IMR-90 (cell line): Measurements from ENCODE around the gene HAND1.

ENCODE experiments used
- CEBPB ChIP-seq: IDR thresholded peaks from 2 replicates; pipeline ENCODE4 v1.6.1; 2012; ENCODE audit warnings: low read depth, low read length, improper control_type of control experiment
- CHD1 ChIP-seq: IDR thresholded peaks from 2 replicates; pipeline ENCODE4 v1.6.1; 2012; ENCODE audit warnings: low read depth, low read length, improper control_type of control experiment
- CTCF ChIP-seq: conservative IDR thresholded peaks from 2 replicates; pipeline ENCODE4 v1.5.1; 2012; ENCODE audit warnings: mild to moderate bottlenecking, low read depth, low read length, improper control_type of control experiment
- ELK1 ChIP-seq: fragments of 150-350 bp; IDR thresholded peaks from 2 replicates; pipeline ENCODE4 v1.6.1; 2016; ENCODE audit warnings: low read depth, mild to moderate bottlenecking, low read length, moderate library complexity, borderline replicate concordance
- FOS ChIP-seq: fragments of 150-350 bp; IDR thresholded peaks from 2 replicates; pipeline ENCODE4 v1.6.1; 2016; ENCODE audit warnings: low read depth, low read length
- MAFK ChIP-seq: IDR thresholded peaks from 2 replicates; pipeline ENCODE4 v1.6.1; 2012; ENCODE audit warnings: low read depth, low read length, improper control_type of control experiment
- MAZ ChIP-seq: IDR thresholded peaks from 2 replicates; pipeline ENCODE4 v1.6.1; 2012; ENCODE audit warnings: low read depth, mild to moderate bottlenecking, low read length, improper control_type of control experiment, moderate library complexity, borderline replicate concordance
- POLR2A ChIP-seq: IDR thresholded peaks from 2 replicates; pipeline ENCODE4 v1.6.1; 2012; ENCODE audit warnings: mild to moderate bottlenecking, low read depth, low read length
- RAD21 ChIP-seq: IDR thresholded peaks from 2 replicates; pipeline ENCODE4 v1.6.1; 2012; ENCODE audit warnings: low read length, improper control_type of control experiment
- RFX5 ChIP-seq: IDR thresholded peaks from 2 replicates; pipeline ENCODE4 v1.8.0; 2012; ENCODE audit warnings: low read depth, mild to moderate bottlenecking, low read length, moderate library complexity
- USF2 ChIP-seq: fragments of 150-350 bp; IDR thresholded peaks from 2 replicates; pipeline ENCODE4 v1.6.1; 2017; ENCODE audit warnings: mild to moderate bottlenecking, antibody characterized with exemption, low read length, low read depth

GRCh38 chr5:154460172-154460571 lies 17.9 kb downstream of the HAND1 start:
- TF ChIP-seq CEBPB (no peak), ELK1 (no peak), CTCF (no peak), POLR2A (no peak), RAD21 (no peak), USF2 (no peak), FOS (no peak), MAZ (no peak), CHD1 (no peak), MAFK (no peak), RFX5 (no peak)
